Activated CD4-positive, alpha-beta T cell treated with anti-CD3 and anti-CD28 coated beads for 4 hours (primary cell): ENCODE measurements around the gene CD1E.
"Not testable (repeated sequence)": the region's sequence is repeated elsewhere in the genome, so short reads cannot be mapped to it uniquely, and the experiment has no call there.

Experiments used
- DNase-seq, 2 donors: peaks; one replicate each; pipeline ENCODE4 v3.0.0-alpha.2; 2020

Gene CD1E

DNA sequence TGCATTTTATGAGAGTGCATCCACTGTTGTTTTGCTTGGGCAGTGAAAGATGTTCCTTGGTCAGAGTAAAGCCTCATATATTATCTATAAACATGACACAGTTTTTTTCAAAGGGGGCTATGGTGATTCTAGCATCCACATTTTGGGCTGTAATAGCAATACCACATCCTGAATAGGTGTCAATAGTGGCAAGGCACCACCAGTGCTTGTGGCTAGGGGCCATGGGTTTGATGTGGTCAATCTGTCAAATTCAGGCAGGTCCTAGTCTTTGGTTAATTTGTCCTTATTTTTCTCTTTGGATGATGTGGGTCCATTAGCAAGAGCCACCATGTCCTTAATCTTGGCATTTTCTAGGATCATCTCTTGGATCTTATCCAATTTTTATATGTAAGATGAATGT lies 13.1 kb downstream of the CD1E start:
- no peak for DNase-seq

DNA sequence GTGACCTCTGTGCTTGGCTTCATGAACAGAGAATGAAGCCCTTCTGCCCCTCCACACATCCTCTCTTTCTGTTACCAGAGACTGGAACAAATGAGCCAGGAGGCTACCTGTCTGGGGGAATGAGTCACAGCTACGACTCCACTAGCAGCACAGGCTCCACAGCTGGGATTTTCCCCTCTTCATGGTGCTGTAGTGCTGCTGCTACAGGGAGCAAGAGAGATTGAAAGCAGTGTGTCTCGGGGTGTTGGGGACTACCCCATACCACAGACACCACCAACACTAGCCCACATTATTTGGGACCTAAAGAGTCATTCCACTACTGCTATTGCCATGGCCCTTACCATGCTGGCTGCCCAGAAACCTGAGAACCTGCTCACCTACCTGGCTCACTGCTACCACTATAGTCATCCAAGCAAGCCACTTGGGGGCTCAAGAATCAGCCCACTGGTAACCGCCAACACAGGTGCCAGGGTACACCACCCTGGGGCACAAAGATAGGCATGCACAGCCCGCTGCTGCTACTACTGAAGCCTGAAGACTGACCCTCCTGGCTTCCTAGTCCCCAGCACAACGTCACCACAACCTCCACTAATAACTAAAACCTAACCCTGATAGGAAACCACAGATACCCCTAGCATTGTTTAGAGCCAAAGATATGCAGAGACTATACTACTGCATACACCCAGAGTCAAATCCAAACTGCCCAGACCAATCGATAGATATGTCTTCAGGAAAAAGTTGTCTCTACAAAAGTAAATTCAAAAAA lies 17.7 kb downstream of the CD1E start:
- DNase-seq: no peak

DNA sequence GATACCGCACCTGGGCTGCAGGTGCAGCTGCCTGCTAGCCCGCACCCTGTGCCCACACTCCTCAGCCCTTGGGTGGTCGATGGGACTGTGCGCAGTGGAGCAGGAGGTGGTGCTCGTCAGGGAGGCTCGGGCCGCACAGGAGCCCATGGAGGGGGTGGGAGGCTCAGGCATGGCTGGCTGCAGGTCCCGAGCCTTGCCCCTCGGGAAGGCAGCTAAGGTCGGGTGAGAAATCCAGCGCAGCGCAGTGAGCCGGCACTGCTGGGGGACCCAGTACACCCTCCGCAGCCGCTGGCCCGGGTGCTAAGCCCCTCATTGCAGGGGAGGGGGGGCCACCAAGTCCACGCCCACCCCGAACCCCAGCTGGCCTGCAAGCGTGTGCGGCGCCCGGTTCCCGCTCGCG lies 20.4 kb downstream of the CD1E start:
- not testable (repeated sequence) for DNase-seq

DNA sequence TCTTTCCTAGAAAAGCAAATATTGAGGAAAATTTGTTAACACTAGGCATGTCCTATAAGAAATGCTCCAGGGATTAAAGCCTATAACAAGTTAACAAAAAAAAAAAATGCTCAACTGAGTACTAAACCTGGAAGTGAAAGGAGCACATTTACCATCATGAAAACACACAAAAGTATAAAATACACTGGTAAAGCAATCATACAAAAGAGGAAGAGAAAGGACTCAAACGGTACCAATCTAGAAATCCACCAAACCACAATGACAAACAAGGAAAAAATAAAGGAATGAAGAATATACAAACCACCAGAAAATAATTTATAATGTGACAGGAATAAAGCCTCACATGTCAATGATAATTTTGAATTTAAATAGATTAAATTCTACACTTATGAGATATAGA lies 21.2 kb downstream of the CD1E start:
- DNase-seq: no peak

DNA sequence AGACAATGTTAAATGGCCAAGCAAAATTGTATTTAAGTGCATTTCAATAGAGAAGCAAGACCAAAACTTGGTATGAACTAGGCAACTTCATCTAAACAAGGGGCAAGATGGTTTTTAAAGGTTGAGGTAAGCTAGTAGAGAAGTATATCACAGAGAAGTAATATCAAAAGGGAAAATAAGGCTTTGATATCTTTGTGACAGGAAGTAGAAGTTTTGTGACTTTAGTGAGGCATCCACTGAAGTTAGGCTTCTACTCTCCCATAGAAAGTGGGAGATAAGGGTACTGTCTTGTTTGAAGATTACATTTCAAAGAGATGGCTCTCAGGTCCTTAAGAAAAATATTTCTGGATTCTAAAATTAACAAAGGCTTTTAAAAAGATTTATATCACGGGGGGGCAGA lies 36.6 kb downstream of the CD1E start:
- no peak for DNase-seq

DNA sequence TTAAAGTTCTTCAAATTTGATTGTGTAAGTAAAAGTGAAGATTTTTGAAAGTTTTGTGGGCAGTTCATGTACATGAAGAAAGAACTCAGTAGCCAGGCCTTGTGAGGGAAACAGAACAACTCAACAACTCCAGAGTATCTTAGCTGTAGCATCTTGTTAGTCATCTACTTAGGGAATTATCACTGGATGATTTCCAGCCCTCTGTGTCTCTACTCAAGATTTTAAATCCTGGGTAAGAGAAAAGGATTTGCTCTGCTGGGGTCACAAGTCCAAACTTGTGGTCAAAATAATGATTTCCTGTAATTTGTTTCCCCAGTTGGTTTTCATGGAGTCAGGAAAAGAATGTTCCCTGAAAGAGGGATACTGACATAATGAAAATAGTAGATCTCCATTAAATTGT lies 37.4 kb downstream of the CD1E start:
- no peak for DNase-seq

DNA sequence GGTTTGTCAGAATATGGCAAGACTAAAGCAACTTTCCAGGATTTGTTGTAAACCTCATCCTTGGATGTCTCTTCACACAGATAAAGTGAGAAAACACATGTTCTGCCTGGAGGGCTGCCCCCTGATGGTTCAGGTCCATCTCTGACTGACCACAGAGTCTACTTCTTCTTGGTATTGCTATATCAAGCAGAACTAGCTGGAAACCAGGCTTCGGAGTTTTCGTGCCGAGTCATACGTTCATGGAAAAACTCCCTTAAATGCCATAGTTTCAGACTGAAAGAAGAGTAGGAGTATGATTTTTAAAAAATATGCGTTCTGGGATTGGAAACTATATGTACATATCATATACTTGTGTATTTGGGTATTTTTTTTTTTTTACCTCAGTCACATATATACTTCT lies 39.8 kb downstream of the CD1E start:
- no peak for DNase-seq

DNA sequence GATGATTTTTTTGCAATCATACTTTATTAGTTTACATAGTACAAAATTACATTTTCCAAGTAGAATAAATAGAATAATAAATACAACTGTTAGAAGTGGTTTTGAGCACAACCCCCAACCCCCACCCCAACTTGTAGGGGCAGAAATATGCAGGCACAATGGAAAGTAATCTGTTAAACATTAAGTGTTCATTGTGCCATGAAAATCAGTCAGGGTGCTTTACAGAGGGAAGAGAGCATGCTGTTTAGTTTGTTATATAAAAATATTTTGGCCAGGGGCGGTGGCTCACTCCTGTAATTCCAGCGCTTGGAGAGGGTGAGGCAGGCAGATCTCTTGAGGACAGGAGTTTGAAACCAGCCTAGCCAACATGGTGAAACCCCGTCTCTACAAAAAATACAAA lies 43.0 kb downstream of the CD1E start:
- no peak for DNase-seq

DNA sequence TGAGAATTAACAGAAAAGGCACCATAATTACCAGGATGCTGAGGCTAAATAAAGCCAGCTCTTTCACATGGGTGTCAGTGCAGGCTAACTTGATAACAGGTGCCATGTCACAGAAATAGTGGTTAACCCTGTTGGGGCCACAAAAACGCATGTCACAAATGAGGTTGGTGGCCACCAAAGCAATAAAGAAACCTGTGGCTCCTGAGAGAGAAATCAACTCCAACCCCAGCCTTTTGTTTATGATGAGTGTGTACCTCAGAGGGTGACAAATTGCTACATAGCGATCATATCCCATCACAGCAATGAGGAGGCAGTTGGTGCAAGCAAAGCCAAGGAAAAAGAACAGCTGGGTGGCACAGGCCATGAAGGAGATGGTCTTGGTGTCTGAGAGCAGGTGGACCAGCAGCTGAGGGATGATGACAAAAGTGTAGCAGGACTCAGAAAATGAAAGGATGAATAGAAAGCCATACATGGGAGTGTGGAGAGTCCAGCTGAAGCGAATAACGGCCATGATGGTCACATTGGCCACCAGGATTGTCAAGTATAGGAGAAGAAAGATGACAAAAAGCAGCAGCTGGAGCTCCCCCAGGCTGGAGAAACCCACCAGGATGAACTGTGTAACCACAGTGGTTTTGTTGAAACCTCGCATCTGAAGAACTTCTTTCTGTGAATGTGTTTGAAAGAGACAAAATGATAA lies 45.3 kb downstream of the CD1E start, which contains the start of gene OR10T2:
Gene OR10T2 (minus strand): TSS at position 649 of the 697 bp plus-strand sequence. CDS start 0 bp downstream, at position 649.
- DNase-seq: no peak

DNA sequence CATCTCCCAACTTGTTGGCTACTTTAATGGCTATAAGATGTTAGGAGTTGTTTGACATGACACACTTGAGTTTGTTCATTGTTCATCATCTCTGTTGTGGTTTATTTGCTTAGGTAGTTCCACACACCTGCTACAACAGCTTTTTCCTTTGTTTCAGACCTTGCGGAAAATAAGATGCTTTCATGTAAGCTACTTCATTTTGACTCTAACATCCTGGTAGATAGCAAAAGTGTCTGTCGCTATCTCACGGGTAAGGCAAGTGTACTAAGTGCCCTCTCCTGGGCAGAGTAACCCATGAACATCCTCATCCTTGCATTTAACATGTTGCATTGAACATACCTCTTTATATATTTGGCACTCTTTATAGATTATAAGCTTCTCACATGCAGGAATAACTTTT lies 47.2 kb downstream of the CD1E start:
- DNase-seq: no peak

DNA sequence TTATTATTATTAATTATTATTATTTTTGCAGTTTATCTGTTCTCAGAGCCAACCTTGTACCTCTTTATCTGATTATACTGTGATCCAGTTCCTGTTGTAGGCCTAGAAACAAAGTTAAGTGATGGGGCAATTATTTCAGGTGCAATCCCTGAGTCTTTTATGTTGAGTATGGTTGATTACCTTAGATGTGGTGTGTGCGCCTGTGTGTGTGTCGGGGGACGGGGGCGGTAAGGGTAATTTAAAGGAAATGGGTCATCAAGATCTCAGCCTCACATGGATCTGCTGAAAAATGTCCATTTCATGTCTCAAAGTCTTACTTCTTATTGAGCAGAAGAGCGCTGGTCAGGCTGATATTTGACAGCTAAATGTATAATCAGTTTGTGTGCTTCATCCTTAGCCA lies 53.4 kb downstream of the CD1E start:
- no peak for DNase-seq
